ENCODE results near the gene PRKCE. TPM values are rescaled to one million over a fixed set of nuclear protein-coding genes. Genes with fewer than 3 reads are reported as not detected.

Gene PRKCE
- total RNA-seq, 2 donors from 2014 or later: 7.3 to 20.8 TPM

- ATAC-seq (no peak), DNase-seq (no peak)
- intact Hi-C loops (cut with DNase I): no loop called here
- 93 to 94% methylated on average over 5 to 7 of the region's 7 CpGs for WGBS, 2 donors
- TF ChIP-seq CTCF (IDR thresholded peaks at IDR 0.05) (no peak), POLR2A (IDR thresholded peaks at IDR 0.05) (no peak)
- H3K4me3 ChIP-seq: no peak overlapping the region
- H3K27me3 ChIP-seq: no peaks in the 10 kb centered on the region
- H3K36me3 ChIP-seq (replicated peaks in 1 of 2; ENCODE audit: insufficient read depth in 1 of 2, low read depth in 2 of 2): no peaks in the 10 kb centered on the region
- H3K27ac ChIP-seq: no peak overlapping the region
- H3K4me1 ChIP-seq: no peaks in the 10 kb centered on the region
- no peaks in the 10 kb centered on the region for H3K9me3 ChIP-seq
Measured at GRCh38 chr2:45982096-45982495, 330.6 kb downstream of the PRKCE start.

GRCh38 chr2:45983213-45983612 is 331.7 kb downstream of the PRKCE start:
- 88 to 92% methylated on average over 7 of the region's 7 CpGs for WGBS, 2 donors
- no peaks in the 10 kb centered on the region for H3K27me3 ChIP-seq
- no peak for TF ChIP-seq POLR2A (IDR thresholded peaks at IDR 0.05)
- TF ChIP-seq CTCF (IDR thresholded peaks at IDR 0.05): no peak
- intact Hi-C loops (cut with DNase I): no loop called here
- H3K36me3 ChIP-seq (replicated peaks in 1 of 2; ENCODE audit: insufficient read depth in 1 of 2, low read depth in 2 of 2): no peaks in the 10 kb centered on the region
- DNase-seq: no peak
- H3K9me3 ChIP-seq: no peaks in the 10 kb centered on the region
- no peak overlapping the region for H3K4me3 ChIP-seq
- no peaks in the 10 kb centered on the region for H3K4me1 ChIP-seq
- no peak overlapping the region for H3K27ac ChIP-seq
- no peak for ATAC-seq

- no peak overlapping the region for H3K27ac ChIP-seq
- intact Hi-C loops (cut with DNase I): no loop called here
- no peaks in the 10 kb centered on the region for H3K4me1 ChIP-seq
- ATAC-seq (no peak), DNase-seq (no peak)
- WGBS, 2 donors: 93 to 100% methylated on average over 7 of the region's 7 CpGs
- no peaks in the 10 kb centered on the region for H3K36me3 ChIP-seq (replicated peaks in 1 of 2; ENCODE audit: insufficient read depth in 1 of 2, low read depth in 2 of 2)
- H3K4me3 ChIP-seq: no peak overlapping the region
- TF ChIP-seq POLR2A (IDR thresholded peaks at IDR 0.05) (no peak), CTCF (IDR thresholded peaks at IDR 0.05) (no peak)
- H3K9me3 ChIP-seq: no peaks in the 10 kb centered on the region
- no peaks in the 10 kb centered on the region for H3K27me3 ChIP-seq
Measured at GRCh38 chr2:45984366-45984765, 332.9 kb downstream of the PRKCE start.

- H3K27ac ChIP-seq: no peak overlapping the region
- intact Hi-C loops (cut with DNase I): no loop called here
- no peak for ATAC-seq
Measured at GRCh38 chr2:45984896-45985473, 333.5 kb downstream of the PRKCE start.

More at GRCh38 chr2:45984896-45985473, 333.5 kb downstream of the PRKCE start:
- Histone ChIP-seq H3K4me3 (no peak overlapping the region), H3K27me3 (no peaks in the 10 kb centered on the region), H3K36me3 (replicated peaks in 1 of 2; ENCODE audit: insufficient read depth in 1 of 2, low read depth in 2 of 2) (no peaks in the 10 kb centered on the region), H3K9me3 (no peaks in the 10 kb centered on the region), H3K4me1 (no peaks in the 10 kb centered on the region)
- no peak for DNase-seq
- no peak for TF ChIP-seq CTCF (IDR thresholded peaks at IDR 0.05)
- TF ChIP-seq POLR2A (IDR thresholded peaks at IDR 0.05): no peak
- WGBS, 2 donors: 76 to 94% methylated on average over 13 of the region's 13 CpGs

Data from body of pancreas (tissue), 4 donors.